ENCODE measurements around the gene MRAS. TPM values are rescaled to one million over a fixed set of nuclear protein-coding genes. Genes with fewer than 3 reads are reported as not detected.
A peak's percentile ranks its signal among the peaks of the same experiment; 100 is the strongest.

The MRAS gene
- total and polyA plus RNA-seq, 7 experiments from 2014 or later: 0.05 to 4.9 (median 0.80) TPM; not detected in 2

- no peak overlapping the region for H3K27ac Mint-ChIP-seq
- intact Hi-C loops (cut with micrococcal nuclease): no loop called here
Measured at GRCh38 chr3:138390582-138390932, 42.2 kb downstream of the MRAS start.

DNA sequence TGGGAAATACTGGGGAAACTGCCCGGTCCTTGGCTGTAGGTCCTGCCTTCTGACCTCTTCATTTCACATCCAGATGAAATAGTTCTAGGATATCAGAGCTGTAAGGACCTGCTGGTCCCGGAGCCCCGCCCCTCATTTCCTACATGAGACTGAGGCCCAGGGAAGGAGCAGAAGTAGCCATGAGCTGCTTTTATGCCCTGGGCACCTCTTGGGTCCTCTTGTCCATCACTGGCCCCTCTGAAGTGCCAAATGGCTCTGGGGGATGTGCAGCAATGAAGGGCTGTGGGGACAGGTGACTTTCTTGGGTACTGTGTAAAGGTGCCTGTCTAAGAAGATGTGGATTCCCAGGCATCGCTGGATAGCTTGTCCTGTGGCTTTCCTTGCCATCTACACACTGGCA, 45.8 kb downstream of the MRAS start:
- POLR2A ChIA-PET: no interaction called here
- Histone ChIP-seq H3K9me3 (ENCODE audit: control insufficient read depth in 2 of 3, low read length in 3 of 3) (no peaks in the 10 kb centered on the region), H3K4me1 (ENCODE audit: control insufficient read depth in 2 of 2, insufficient read depth in 2 of 2, low read length in 2 of 2) (no peaks in the 10 kb centered on the region), H3K4me3 (ENCODE audit: low read length) (no peak overlapping the region), H3K27me3 (ENCODE audit: control insufficient read depth in 2 of 2, insufficient read depth in 2 of 2, low read length in 2 of 2) (no peaks in the 10 kb centered on the region), H3K36me3 (ENCODE audit: control insufficient read depth in 2 of 3, insufficient read depth in 3 of 3, low read length in 3 of 3) (no peaks in the 10 kb centered on the region), H3K27ac (ENCODE audit: low read depth, low read length) (no peak overlapping the region)
- ATAC-seq: no peak
- Mint-ChIP-seq H3K4me3 (no peak overlapping the region), H3K27ac (no peak overlapping the region), H3K27me3 (peaks cover 0 to 11% (median 4%) of the 10 kb centered on the region in 5 donors), H3K9me3 (no peaks in the 10 kb centered on the region), H3K4me1 (no peaks in the 10 kb centered on the region), H3K36me3 (no peaks in the 10 kb centered on the region)
- intact Hi-C loops (cut with micrococcal nuclease): no loop called here
- no peak for DNase-seq
- CTCF ChIA-PET: interaction anchor here (0.7 kb wide), 1 partner anchor 43 kb away, joined by 3 read pairs; no protein-coding TSS in a partner anchor

More at GRCh38 chr3:138390582-138390932, 42.2 kb downstream of the MRAS start:
- H3K36me3 Mint-ChIP-seq: no peaks in the 10 kb centered on the region
- no peaks in the 10 kb centered on the region for H3K4me1 ChIP-seq (ENCODE audit: control insufficient read depth in 2 of 2, insufficient read depth in 2 of 2, low read length in 2 of 2)
- H3K9me3 Mint-ChIP-seq: no peaks in the 10 kb centered on the region
- peaks cover 0 to 17% (median 4%) of the 10 kb centered on the region in 5 donors for H3K27me3 Mint-ChIP-seq
- H3K36me3 ChIP-seq (ENCODE audit: control insufficient read depth in 2 of 3, insufficient read depth in 3 of 3, low read length in 3 of 3): no peaks in the 10 kb centered on the region
- ChIA-PET CTCF (interaction anchor here (0.7 kb wide), 1 partner anchor 1608 kb away, joined by 3 read pairs; no protein-coding TSS in a partner anchor), POLR2A (no interaction called here)
- H3K27me3 ChIP-seq (ENCODE audit: control insufficient read depth in 2 of 2, insufficient read depth in 2 of 2, low read length in 2 of 2): no peaks in the 10 kb centered on the region
- no peaks in the 10 kb centered on the region for H3K9me3 ChIP-seq (ENCODE audit: control insufficient read depth in 2 of 3, low read length in 3 of 3)
- no peak overlapping the region for H3K27ac ChIP-seq (ENCODE audit: low read depth, low read length)
- no peak for DNase-seq
- no peak for ATAC-seq
- no peak overlapping the region for H3K4me3 ChIP-seq (ENCODE audit: low read length)
- H3K4me1 Mint-ChIP-seq: no peaks in the 10 kb centered on the region
- no peak overlapping the region for H3K4me3 Mint-ChIP-seq

DNA sequence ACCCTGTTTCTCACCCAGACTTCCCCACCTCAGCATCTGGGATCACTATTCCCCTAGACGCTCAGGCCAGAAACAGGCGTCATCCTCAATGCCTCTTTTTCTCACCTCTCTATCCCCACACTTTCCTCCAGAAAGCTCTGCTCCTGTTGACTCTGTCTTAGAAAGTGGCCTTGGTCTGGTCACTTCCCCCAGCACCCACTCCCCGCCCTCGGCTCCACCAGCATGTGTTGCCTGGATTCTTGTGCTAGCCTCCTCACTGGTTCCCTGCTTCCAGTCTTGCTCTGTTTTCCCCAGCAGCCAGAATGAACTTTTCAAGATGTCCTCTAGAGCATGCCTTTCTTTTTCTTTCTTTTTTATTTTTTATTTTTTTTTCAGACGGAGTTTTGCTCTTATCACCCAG, 46.3 kb downstream of the MRAS start:
- Mint-ChIP-seq H3K4me1 (no peaks in the 10 kb centered on the region), H3K27me3 (peaks cover 0 to 9% (median 4%) of the 10 kb centered on the region in 5 donors), H3K36me3 (no peaks in the 10 kb centered on the region), H3K9me3 (no peaks in the 10 kb centered on the region), H3K4me3 (no peak overlapping the region), H3K27ac (no peak overlapping the region)
- ChIA-PET CTCF (no interaction called here), POLR2A (no interaction called here)
- intact Hi-C loops (cut with micrococcal nuclease): no loop called here
- Histone ChIP-seq H3K4me1 (ENCODE audit: control insufficient read depth in 2 of 2, insufficient read depth in 2 of 2, low read length in 2 of 2) (no peaks in the 10 kb centered on the region), H3K4me3 (ENCODE audit: low read length) (no peak overlapping the region), H3K36me3 (ENCODE audit: control insufficient read depth in 2 of 3, insufficient read depth in 3 of 3, low read length in 3 of 3) (no peaks in the 10 kb centered on the region), H3K9me3 (ENCODE audit: control insufficient read depth in 2 of 3, low read length in 3 of 3) (no peaks in the 10 kb centered on the region), H3K27me3 (ENCODE audit: control insufficient read depth in 2 of 2, insufficient read depth in 2 of 2, low read length in 2 of 2) (no peaks in the 10 kb centered on the region), H3K27ac (ENCODE audit: low read depth, low read length) (no peak overlapping the region)
- ATAC-seq: no peak
- no peak for DNase-seq

DNA sequence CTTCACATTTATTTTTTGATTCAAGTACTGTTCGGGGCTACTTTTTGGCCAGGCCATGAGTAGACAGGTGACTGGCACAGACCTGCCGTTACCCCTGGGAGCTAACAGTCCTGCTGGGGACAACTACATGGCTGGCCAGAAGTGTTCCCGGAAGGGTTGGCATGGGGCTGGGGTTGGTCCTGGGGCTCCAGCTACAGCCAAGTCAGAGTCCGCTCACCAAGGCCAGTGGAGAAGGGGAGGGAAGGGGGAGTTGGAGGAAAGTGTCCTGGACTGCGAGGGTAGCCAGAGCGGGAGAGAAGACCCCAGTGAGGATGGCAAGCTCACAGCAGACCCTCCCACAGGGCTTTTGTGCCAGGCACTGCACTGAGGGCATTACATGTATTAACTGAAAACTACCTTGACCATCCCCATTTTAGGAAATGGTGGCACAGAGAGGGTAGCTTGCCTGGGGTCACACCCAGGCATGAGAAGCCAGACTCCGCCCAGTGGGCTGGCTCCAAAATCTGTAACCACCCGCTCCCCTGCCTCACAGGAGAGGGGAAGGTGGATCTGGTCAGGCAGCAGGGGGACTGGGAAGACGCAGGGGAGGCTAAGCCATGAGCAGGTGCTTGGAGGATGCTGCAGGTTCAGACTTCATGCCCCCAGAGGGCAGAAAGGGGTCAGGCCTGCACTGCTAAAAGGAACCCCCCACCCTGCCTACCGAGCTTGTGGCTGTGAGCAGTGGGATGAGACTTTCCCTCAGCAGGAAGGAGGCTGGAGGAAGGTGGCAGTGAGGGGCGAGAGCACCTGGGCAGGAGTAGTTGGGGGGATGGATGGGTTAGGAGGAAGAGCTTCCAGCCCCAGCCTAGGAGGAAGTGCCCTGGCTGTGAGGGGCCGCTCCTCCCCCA, 47.7 kb downstream of the MRAS start:
- H3K36me3 Mint-ChIP-seq: no peaks in the 10 kb centered on the region
- Histone ChIP-seq H3K4me1 (ENCODE audit: control insufficient read depth in 2 of 2, insufficient read depth in 2 of 2, low read length in 2 of 2) (no peaks in the 10 kb centered on the region), H3K27me3 (ENCODE audit: control insufficient read depth in 2 of 2, insufficient read depth in 2 of 2, low read length in 2 of 2) (no peaks in the 10 kb centered on the region), H3K27ac (ENCODE audit: low read depth, low read length) (no peak overlapping the region), H3K36me3 (ENCODE audit: control insufficient read depth in 2 of 3, insufficient read depth in 3 of 3, low read length in 3 of 3) (no peaks in the 10 kb centered on the region), H3K9me3 (ENCODE audit: control insufficient read depth in 2 of 3, low read length in 3 of 3) (no peaks in the 10 kb centered on the region), H3K4me3 (ENCODE audit: low read length) (no peak overlapping the region)
- no peaks in the 10 kb centered on the region for H3K9me3 Mint-ChIP-seq
- ChIA-PET CTCF (no interaction called here), POLR2A (no interaction called here)
- intact Hi-C loops (cut with micrococcal nuclease): no loop called here
- no peaks in the 10 kb centered on the region for H3K4me1 Mint-ChIP-seq
- DNase-seq (no peak), ATAC-seq (no peak)
- no peak overlapping the region for H3K27ac Mint-ChIP-seq
- peaks cover 0 to 5% (median 0%) of the 10 kb centered on the region in 5 donors for H3K27me3 Mint-ChIP-seq
- H3K4me3 Mint-ChIP-seq: no peak overlapping the region

- Histone ChIP-seq H3K27ac (ENCODE audit: low read depth, low read length) (no peak overlapping the region), H3K4me3 (ENCODE audit: low read length) (no peak overlapping the region), H3K4me1 (ENCODE audit: control insufficient read depth in 2 of 2, insufficient read depth in 2 of 2, low read length in 2 of 2) (no peaks in the 10 kb centered on the region), H3K27me3 (ENCODE audit: control insufficient read depth in 2 of 2, insufficient read depth in 2 of 2, low read length in 2 of 2) (no peaks in the 10 kb centered on the region), H3K9me3 (ENCODE audit: control insufficient read depth in 2 of 3, low read length in 3 of 3) (no peaks in the 10 kb centered on the region), H3K36me3 (ENCODE audit: control insufficient read depth in 2 of 3, insufficient read depth in 3 of 3, low read length in 3 of 3) (no peaks in the 10 kb centered on the region)
- ChIA-PET CTCF (no interaction called here), POLR2A (no interaction called here)
- H3K9me3 Mint-ChIP-seq: no peaks in the 10 kb centered on the region
- ATAC-seq: no peak
- H3K27ac Mint-ChIP-seq: no peak overlapping the region
- no peaks in the 10 kb centered on the region for H3K36me3 Mint-ChIP-seq
- intact Hi-C loops (cut with micrococcal nuclease): no loop called here
- no peaks in the 10 kb centered on the region for H3K4me1 Mint-ChIP-seq
- DNase-seq: no peak
- H3K4me3 Mint-ChIP-seq: no peak overlapping the region
- peaks cover 0 to 5% (median 0%) of the 10 kb centered on the region in 5 donors for H3K27me3 Mint-ChIP-seq
Measured at GRCh38 chr3:138396752-138397410, 48.5 kb downstream of the MRAS start.

- no peaks in the 10 kb centered on the region for H3K36me3 Mint-ChIP-seq
- H3K27me3 ChIP-seq (ENCODE audit: control insufficient read depth in 2 of 2, insufficient read depth in 2 of 2, low read length in 2 of 2): no peaks in the 10 kb centered on the region
- H3K4me1 ChIP-seq (ENCODE audit: control insufficient read depth in 2 of 2, insufficient read depth in 2 of 2, low read length in 2 of 2): no peaks in the 10 kb centered on the region
- intact Hi-C loops (cut with micrococcal nuclease): loop anchor here in 1 of 2 donors (1.0 kb wide), 1 partner anchor 218 kb away; no protein-coding TSS in a partner anchor
- ChIA-PET POLR2A (no interaction called here), CTCF (no interaction called here)
- H3K9me3 ChIP-seq (ENCODE audit: control insufficient read depth in 2 of 3, low read length in 3 of 3): no peaks in the 10 kb centered on the region
- H3K36me3 ChIP-seq (ENCODE audit: control insufficient read depth in 2 of 3, insufficient read depth in 3 of 3, low read length in 3 of 3): no peaks in the 10 kb centered on the region
- H3K27ac Mint-ChIP-seq: no peak overlapping the region
- DNase-seq: peak in 1 of 9 donors; percentile 4
- H3K9me3 Mint-ChIP-seq: no peaks in the 10 kb centered on the region
- no peak overlapping the region for H3K4me3 ChIP-seq (ENCODE audit: low read length)
- no peak overlapping the region for H3K27ac ChIP-seq (ENCODE audit: low read depth, low read length)
- peaks cover 0 to 5% (median 0%) of the 10 kb centered on the region in 5 donors for H3K27me3 Mint-ChIP-seq
- no peak overlapping the region for H3K4me3 Mint-ChIP-seq
- no peaks in the 10 kb centered on the region for H3K4me1 Mint-ChIP-seq
- no peak for ATAC-seq
Measured at GRCh38 chr3:138397983-138398382, 49.6 kb downstream of the MRAS start.

All from naive thymus-derived CD4-positive, alpha-beta T cell (primary cell).